PC-3 (cell line): ENCODE data around the gene MOB2. TPM values are rescaled to one million over a fixed set of nuclear protein-coding genes. Genes with fewer than 3 reads are reported as not detected.

ENCODE experiments used
- ATAC-seq: fragments of 200-7000 bp; cut with Tn5 transposase; 2 replicates; pipeline ENCODE4 v1.9.1; 2020; ENCODE audit warnings: mild to moderate bottlenecking, moderate library complexity
- BruUV-seq: library from RNA; stranded (reverse); fragments of 400-500 nt; replicated peaks from 2 replicates; lab custom pipeline; 2021; lab: Mats Ljungman, UMichigan
- CTCF ChIA-PET: fragments of 300-600 bp; sonication (Branson Sonifier 250); formaldehyde crosslinking; loops from one replicate; lab custom pipeline; 2022; ENCODE audit warnings: antibody characterized with exemption; lab: Charles Lee
- POLR2A ChIA-PET: fragments of 300-600 bp; sonication (Branson Sonifier 250); formaldehyde crosslinking; loops from one replicate; lab custom pipeline; 2022; ENCODE audit warnings: antibody characterized with exemption; ENCODE audit not compliant: unreplicated experiment; lab: Charles Lee
- DNase-seq: peaks from one replicate; pipeline ENCODE4 v3.0.0-alpha.2; 2015
- H2AFZ ChIP-seq: fragments of 300-600 bp; sonication (generic); 2 replicates; pipeline ENCODE4 v1.6.0; 2016; ENCODE audit warnings: antibody characterized with exemption, low read length
- H3F3A ChIP-seq: fragments of 300-600 bp; sonication (generic); one replicate; pipeline ENCODE4 v1.6.0; 2017; ENCODE audit warnings: antibody characterized with exemption, low read length, control low read depth, mild to moderate bottlenecking; ENCODE audit not compliant: unreplicated experiment
- H3K27ac ChIP-seq: fragments of 300-600 bp; sonication (generic); 2 replicates; pipeline ENCODE4 v1.5.1; 2016; ENCODE audit warnings: mild to moderate bottlenecking, low read length
- H3K27me3 ChIP-seq: fragments of 300-600 bp; sonication (generic); 2 replicates; pipeline ENCODE4 v1.6.1; 2016; ENCODE audit warnings: low read length, mixed read lengths
- H3K36me3 ChIP-seq: fragments of 300-600 bp; sonication (generic); 2 replicates; pipeline ENCODE4 v1.6.1; 2016; ENCODE audit warnings: low read depth, mixed run types, low read length, mixed read lengths
- H3K4me1 ChIP-seq: fragments of 300-600 bp; sonication (generic); 2 replicates; pipeline ENCODE4 v1.5.1; 2016; ENCODE audit warnings: low read length; ENCODE audit not compliant: insufficient read depth
- H3K4me2 ChIP-seq: fragments of 300-600 bp; sonication (generic); 2 replicates; pipeline ENCODE4 v1.6.0; 2016; ENCODE audit warnings: low read length
- H3K4me3 ChIP-seq: fragments of 300-600 bp; sonication (generic); 2 replicates; pipeline ENCODE4 v1.5.1; 2016; ENCODE audit warnings: mild to moderate bottlenecking, low read length, mixed read lengths
- H3K79me2 ChIP-seq: fragments of 300-600 bp; sonication (generic); 2 replicates; pipeline ENCODE4 v1.6.1; 2017; ENCODE audit warnings: low read length, mixed read lengths
- H3K9ac ChIP-seq: fragments of 300-600 bp; sonication (generic); 2 replicates; pipeline ENCODE4 v1.6.0; 2016; ENCODE audit warnings: mild to moderate bottlenecking, low read length
- H3K9me2 ChIP-seq: fragments of 300-600 bp; sonication (generic); replicated peaks from 2 replicates; pipeline ENCODE4 v1.6.1; 2016; ENCODE audit warnings: mixed run types, low read length, mixed read lengths
- H3K9me3 ChIP-seq: fragments of 300-600 bp; sonication (generic); 2 replicates; pipeline ENCODE4 v1.6.1; 2016; ENCODE audit warnings: low read length, mixed read lengths
- H4K20me1 ChIP-seq: fragments of 300-600 bp; sonication (generic); 2 replicates; pipeline ENCODE4 v1.6.1; 2016; ENCODE audit warnings: low read length, mixed read lengths
- EZH2 ChIP-seq: fragments of 300-600 bp; sonication (generic); IDR thresholded peaks from one replicate; pipeline ENCODE4 v1.6.1; 2017; ENCODE audit warnings: antibody characterized with exemption, mild to moderate bottlenecking, low read length; ENCODE audit not compliant: unreplicated experiment
- EZH2phosphoT487 ChIP-seq: fragments of 300-600 bp; sonication (generic); IDR thresholded peaks from 2 replicates; pipeline ENCODE4 v1.6.1; 2018; ENCODE audit warnings: mild to moderate bottlenecking, antibody characterized with exemption, low read length, borderline replicate concordance
- intact Hi-C: fragments of 100-400 bp; cut with micrococcal nuclease; formaldehyde crosslinking; loops from 2 replicates; pipeline ENCODE4 v1.9.0; 2023
- total RNA-seq: library from RNA; depleted of rRNA; stranded (reverse); fragments of >200 nt; gene quantifications from 2 replicates; pipeline ENCODE4 v1.2.3, GENCODE V29; 2014
- TF ChIP-seq, protein P1 (sequence below): fragments of 300-600 bp; sonication (generic); conservative IDR thresholded peaks from 2 replicates; pipeline ENCODE4 v1.5.1; 2017; ENCODE audit warnings: antibody characterized with exemption, low read depth, mild to moderate bottlenecking, low read length

MOB2 gene
- total RNA-seq, 1 experiment from 2014 or later, result 31.0 TPM

DNA sequence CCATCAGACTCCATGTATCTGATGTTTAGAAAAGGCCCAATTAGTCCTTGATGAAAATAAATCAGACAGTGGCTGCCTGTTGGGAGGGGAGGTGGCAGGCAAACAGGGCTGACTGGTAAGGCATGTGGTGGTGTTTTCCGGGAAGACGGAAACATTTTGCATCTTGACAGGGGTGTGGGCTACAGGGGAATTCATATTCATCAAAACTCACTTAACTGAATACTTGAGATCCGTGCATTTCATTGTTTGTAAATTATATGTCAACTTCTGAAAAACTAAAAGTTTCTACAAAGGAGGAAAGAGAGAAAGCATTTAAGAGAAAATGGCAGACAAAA is 10.1 kb upstream of the MOB2 start:
- Histone ChIP-seq H3K27ac (no peak overlapping the region), H3F3A (no peaks in the 10 kb centered on the region), H2AFZ (no peak overlapping the region), H3K79me2 (peaks cover 74% of the 10 kb centered on the region), H3K4me1 (0 out of 2 replicates have a peak, but pooled peaks cover 6% of the 10 kb centered on the region), H3K9me3 (no peaks in the 10 kb centered on the region), H3K4me2 (no peak overlapping the region), H3K36me3 (no peaks in the 10 kb centered on the region), H3K27me3 (no peaks in the 10 kb centered on the region), H3K9ac (no peak overlapping the region), H3K9me2 (no peaks in the 10 kb centered on the region), H4K20me1 (no peaks in the 10 kb centered on the region; the same call in 1 of the 2 replicates), H3K4me3 (no peak overlapping the region)
- ATAC-seq (no peak), DNase-seq (no peak)
- no TSS peak for BruUV-seq
- intact Hi-C loops, result no loop called here
- CTCF ChIA-PET, result no interaction called here
- POLR2A ChIA-PET, result no interaction called here
- TF ChIP-seq EZH2phosphoT487 (no peak), EZH2 (no peak)
- TF ChIP-seq, protein P1, sequence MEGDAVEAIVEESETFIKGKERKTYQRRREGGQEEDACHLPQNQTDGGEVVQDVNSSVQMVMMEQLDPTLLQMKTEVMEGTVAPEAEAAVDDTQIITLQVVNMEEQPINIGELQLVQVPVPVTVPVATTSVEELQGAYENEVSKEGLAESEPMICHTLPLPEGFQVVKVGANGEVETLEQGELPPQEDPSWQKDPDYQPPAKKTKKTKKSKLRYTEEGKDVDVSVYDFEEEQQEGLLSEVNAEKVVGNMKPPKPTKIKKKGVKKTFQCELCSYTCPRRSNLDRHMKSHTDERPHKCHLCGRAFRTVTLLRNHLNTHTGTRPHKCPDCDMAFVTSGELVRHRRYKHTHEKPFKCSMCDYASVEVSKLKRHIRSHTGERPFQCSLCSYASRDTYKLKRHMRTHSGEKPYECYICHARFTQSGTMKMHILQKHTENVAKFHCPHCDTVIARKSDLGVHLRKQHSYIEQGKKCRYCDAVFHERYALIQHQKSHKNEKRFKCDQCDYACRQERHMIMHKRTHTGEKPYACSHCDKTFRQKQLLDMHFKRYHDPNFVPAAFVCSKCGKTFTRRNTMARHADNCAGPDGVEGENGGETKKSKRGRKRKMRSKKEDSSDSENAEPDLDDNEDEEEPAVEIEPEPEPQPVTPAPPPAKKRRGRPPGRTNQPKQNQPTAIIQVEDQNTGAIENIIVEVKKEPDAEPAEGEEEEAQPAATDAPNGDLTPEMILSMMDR, result no peak

DNA sequence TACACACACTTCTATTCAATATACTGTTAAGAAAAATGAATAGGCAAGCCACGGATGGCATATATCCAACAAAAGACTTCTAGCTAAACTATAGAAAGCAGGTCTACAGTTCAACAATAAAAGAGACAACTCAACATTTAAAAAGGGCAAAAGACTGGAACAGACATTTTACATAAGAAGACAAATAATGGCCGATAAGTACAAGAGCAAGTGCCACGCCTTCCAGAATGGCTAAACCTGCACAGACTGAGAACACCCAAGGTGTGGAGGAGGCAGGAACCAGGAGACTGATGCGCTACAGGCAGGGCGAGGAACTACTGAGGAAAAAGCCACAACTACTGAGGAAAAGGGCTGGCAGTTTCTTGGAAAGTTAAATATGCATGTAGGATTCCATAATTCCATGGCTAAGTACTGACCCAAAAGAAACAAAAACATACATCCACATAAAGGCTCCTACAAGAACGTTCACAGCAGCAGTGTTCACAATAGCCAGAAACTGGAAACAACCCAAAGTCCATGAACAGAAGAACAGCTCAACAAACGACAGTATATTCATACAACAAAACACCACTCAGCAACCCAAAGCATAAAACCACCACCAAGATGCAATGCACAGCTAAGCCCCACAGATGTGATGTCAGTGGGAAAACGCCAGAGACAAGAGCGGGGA is 9.6 kb upstream of the MOB2 start:
- Histone ChIP-seq H3K4me3 (no peak overlapping the region), H4K20me1 (no peaks in the 10 kb centered on the region; the same call in 1 of the 2 replicates), H3K27ac (no peak overlapping the region), H3F3A (no peaks in the 10 kb centered on the region), H3K9me3 (no peaks in the 10 kb centered on the region), H3K9ac (no peak overlapping the region), H3K4me1 (0 out of 2 replicates have a peak, but pooled peaks cover 6% of the 10 kb centered on the region), H3K36me3 (no peaks in the 10 kb centered on the region), H3K4me2 (no peak overlapping the region), H3K9me2 (no peaks in the 10 kb centered on the region), H3K27me3 (no peaks in the 10 kb centered on the region), H2AFZ (no peak overlapping the region), H3K79me2 (peaks cover 77% of the 10 kb centered on the region)
- CTCF ChIA-PET, result no interaction called here
- ATAC-seq, result no peak
- intact Hi-C loops, result no loop called here
- no peak for DNase-seq
- TF ChIP-seq EZH2 (no peak), EZH2phosphoT487 (no peak)
- TF ChIP-seq, protein P1, result no peak
- POLR2A ChIA-PET, result interaction anchor here (0.6 kb wide), 1 partner anchor 187 kb away, joined by 8 read pairs; no protein-coding TSS in a partner anchor
- BruUV-seq, result no TSS peak

DNA sequence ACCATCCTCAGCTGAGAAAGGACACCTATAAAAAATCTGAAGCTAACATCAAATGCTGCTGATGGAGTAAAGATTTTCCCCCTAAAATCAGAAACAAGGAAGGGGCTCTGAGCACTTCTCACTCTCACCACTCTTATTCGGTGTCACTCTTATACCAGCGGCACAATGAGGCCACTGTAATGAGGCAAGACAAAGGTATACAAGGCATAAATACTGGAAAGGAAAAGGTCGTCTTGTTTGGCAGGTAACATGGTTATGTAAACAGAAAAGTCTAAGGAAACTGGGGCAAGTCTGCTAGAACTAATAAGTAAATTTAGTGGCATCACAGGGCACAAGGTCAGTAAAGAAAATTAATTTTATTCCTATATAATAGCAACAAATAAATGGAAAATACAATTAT is 8.1 kb upstream of the MOB2 start:
- Histone ChIP-seq H3K4me3 (no peak overlapping the region), H2AFZ (no peak overlapping the region), H3K27ac (no peak overlapping the region), H3K4me1 (0 out of 2 replicates have a peak, but pooled peaks cover 6% of the 10 kb centered on the region), H3K27me3 (no peaks in the 10 kb centered on the region), H3K36me3 (no peaks in the 10 kb centered on the region), H3K9ac (no peak overlapping the region), H3F3A (no peaks in the 10 kb centered on the region), H3K9me3 (no peaks in the 10 kb centered on the region), H3K9me2 (no peaks in the 10 kb centered on the region), H3K4me2 (peak overlapping the region; percentile 8; the same call in 1 of the 2 replicates), H4K20me1 (no peaks in the 10 kb centered on the region; the same call in 1 of the 2 replicates), H3K79me2 (peaks cover 73% of the 10 kb centered on the region)
- intact Hi-C loops, result no loop called here
- POLR2A ChIA-PET, result interaction anchor here (0.6 kb wide), 1 partner anchor 166 kb away, joined by 4 read pairs; no protein-coding TSS in a partner anchor
- CTCF ChIA-PET, result no interaction called here
- BruUV-seq, result no TSS peak
- peak; percentile 33; the same call in 1 of the 2 replicates for ATAC-seq
- DNase-seq, result peak; percentile 30
- TF ChIP-seq EZH2phosphoT487 (no peak), EZH2 (no peak)
- TF ChIP-seq, protein P1, result no peak
